D341Med (cell line): ENCODE results near the gene STXBP3.

ENCODE experiments used
- DNase-seq: peaks from one replicate; pipeline ENCODE4 v3.0.0; 2012; ENCODE audit warnings: low spot score

STXBP3 gene

GRCh38 chr1:108801101-108801500 is 54.6 kb downstream of the STXBP3 start:
- DNase-seq = no peak

- no peak for DNase-seq
Observed at GRCh38 chr1:108803548-108803947, 57.1 kb downstream of the STXBP3 start.

DNA sequence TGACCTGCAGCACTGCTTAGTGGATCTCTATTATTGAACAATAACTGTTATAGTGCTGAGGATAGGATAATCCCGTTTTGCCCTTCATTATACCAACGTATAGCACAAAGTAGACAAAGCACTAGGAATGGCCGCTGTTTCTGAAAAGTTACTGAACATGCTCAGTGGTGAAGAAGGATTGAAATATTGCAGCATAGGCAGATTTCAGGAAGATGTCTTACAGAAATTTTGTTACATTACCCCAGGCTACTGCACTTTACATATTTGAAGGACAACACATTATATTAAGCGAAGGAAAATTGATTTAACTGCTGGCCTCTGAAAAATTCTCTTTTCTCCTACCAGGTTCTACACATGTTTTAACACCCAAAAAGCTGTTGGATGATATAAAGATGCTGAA is 62.0 kb downstream of the STXBP3 start:
- no peak for DNase-seq

GRCh38 chr1:108811611-108812010 is 65.1 kb downstream of the STXBP3 start:
- DNase-seq = no peak

GRCh38 chr1:108813326-108813725 is 66.9 kb downstream of the STXBP3 start:
- no peak for DNase-seq

GRCh38 chr1:108814343-108815125 is 68.1 kb downstream of the STXBP3 start:
- DNase-seq = no peak

GRCh38 chr1:108815566-108815965 is 69.1 kb downstream of the STXBP3 start:
- DNase-seq = no peak

DNA sequence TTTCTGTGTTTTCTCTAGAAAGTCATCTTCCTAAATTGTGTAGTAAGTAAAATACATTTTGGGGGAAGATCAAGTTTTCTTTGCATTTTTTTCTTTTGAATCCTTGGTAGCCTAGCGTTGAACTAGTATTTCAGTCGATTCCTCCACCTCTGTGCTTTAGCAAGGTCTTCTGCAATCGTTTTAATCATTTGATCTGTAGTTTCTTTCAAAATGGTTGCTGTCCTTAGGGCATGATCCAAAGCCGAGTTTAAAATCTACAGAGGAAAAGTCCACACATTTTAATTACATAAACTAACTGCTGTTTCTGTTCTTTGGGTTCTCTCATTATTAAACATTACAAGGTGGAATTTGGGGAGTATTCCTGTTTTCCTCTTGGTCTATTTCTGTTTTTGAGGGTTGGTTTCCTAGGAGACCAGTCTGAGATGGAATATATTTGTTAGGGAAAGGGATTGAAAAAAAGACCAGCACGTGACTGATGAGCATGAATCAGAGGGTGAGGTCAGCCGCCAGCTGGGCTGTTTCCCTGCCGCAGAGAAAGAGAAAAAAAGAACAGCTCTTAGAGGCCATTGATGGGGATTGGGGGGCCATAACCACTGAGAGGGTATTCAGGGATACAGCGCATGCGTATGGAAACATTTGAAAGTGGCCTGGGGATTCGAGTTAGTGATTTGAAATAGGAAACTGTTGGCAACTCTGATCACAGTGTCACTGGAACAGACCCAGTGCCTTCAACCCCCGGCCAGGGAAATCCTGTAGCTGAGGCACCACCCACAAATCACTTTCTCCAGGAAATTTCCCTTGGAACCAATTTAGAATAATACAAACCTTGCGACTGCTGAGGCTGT is 69.8 kb downstream of the STXBP3 start:
- no peak for DNase-seq

DNA sequence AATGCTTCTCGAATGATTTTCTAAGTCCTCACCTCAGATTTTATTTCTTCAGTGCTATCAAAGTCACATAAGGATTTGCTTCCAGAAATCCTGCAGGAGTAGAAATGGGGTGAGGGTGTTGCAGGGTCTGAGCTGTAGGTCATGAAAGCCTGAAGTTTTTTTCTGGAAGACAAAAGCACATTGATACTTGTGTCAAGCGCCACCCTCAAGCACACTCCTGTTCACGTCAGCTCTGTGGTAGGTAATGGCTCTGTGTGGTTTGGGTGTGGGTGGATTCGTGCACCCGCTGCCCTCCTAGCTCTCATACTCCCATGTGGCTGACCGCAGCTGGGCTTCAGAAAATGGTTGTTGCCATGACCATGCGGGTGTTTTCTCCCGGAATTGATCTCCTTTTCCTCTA is 70.5 kb downstream of the STXBP3 start:
- DNase-seq = no peak

- no peak for DNase-seq
Observed at GRCh38 chr1:108817811-108818210, 71.3 kb downstream of the STXBP3 start.

- no peak for DNase-seq
Observed at GRCh38 chr1:108819878-108820277, 73.4 kb downstream of the STXBP3 start.

DNA sequence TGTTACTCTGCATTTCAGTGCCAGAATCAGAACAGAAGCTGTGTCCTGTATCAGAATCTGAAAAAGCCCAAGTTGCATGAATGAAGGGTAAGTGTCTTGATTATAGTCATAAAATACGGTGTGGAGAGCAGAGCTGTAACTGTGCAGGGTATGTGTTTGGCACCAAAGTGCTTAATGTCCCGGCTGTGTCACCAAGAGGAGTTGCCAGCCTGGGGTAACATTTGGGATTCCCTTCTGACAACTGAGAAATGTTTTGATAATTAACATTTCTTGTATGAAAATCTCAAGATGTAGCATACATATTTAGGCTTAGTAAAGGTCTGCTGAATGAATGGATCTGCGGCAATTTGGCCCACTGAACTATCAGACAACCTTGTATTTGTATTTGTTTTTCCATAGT is 77.2 kb downstream of the STXBP3 start:
- no peak for DNase-seq

- no peak for DNase-seq
Observed at GRCh38 chr1:108824051-108824450, 77.6 kb downstream of the STXBP3 start.

GRCh38 chr1:108826081-108826635 is 79.7 kb downstream of the STXBP3 start:
- no peak for DNase-seq

GRCh38 chr1:108828074-108828961 is 81.8 kb downstream of the STXBP3 start:
- peak; percentile 82 for DNase-seq

DNA sequence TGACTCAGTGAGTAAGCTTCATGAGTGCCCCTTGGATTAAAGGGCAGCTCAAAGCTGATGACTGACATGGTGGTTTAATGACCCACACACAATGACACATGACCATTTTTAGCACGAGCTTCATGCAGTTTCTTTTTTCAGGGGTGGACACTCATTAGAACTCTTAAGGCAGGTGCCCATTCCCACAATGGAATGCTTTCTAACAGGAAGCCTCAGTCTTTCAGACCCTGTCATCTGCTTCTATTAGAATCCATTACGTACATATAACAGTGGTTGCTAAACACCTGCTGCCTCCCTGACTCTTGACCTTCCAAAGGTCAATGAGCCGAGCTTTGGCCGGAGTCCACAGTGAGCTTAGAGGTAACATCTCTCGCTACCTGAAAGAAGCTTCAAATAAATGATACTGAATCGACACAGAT is 83.0 kb downstream of the STXBP3 start:
- no peak for DNase-seq

- DNase-seq = no peak
Observed at GRCh38 chr1:108830119-108831008, 83.9 kb downstream of the STXBP3 start.

DNA sequence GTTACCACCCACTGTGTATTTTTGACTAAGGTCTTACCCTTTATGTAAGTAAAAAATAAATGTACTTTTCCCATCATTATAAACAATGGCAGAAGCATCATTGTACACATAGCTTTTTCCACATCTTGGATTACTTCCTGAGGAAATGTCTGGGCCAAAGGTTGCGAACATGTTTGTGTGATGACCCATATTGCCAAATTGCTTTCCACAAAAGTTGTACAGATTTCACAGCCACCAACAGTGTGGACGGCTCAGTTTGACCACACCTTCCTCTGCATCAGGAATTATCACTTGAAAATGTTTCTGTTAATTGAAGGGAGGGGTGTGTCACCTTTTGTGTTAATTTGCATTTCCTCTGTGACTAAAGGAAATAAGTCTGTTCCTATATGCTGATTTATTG is 84.8 kb downstream of the STXBP3 start:
- no peak for DNase-seq

DNA sequence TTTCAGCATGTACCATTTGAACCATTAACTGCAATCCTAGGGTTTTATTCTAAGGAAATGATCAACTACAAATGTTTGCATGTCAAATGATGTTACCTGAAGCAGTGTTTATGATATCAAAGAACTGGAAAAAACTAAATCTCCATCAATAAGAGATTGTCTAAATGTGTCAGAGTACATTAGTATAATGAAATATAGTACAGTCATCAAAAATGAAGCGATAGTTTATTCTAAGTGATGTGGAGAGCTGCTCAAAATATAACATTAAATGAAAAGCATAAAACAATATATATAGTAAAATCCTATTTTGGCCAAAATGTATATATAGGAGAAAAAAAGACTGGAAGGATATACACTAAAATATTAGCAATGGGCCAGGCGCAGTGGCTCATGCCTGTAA is 86.5 kb downstream of the STXBP3 start:
- no peak for DNase-seq

DNA sequence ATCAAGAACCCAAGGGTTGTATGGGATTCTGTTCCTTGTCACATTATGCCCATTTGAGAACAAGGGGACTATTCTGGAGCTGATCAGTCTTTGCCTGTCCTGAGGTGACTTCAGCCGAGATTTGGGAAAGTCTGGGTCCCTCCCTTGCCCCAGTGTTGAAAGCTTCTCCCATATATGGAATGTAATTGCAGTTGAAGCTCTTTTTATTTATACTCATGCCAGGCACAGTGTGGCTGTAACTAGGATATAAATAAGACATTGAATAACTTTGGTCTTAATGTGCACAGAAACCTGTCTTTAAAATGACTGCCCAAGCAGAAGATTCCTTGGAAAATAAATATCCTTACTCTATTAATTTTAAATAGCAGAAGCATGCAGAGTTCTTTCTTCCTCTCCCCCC is 95.2 kb downstream of the STXBP3 start:
- DNase-seq = no peak
